Gastrocnemius medialis (tissue), 4 donors: Measurements from ENCODE around the gene PPP2R2B.

Experiments
- POLR2A ChIP-seq, 2 donors: fragments of 450-650 bp; IDR thresholded peaks; one replicate each; pipeline ENCODE4 v1.6.1; 2017; ENCODE audit warnings: antibody characterized with exemption in 2 of 2, mild to moderate bottlenecking in 2 of 2, moderate library complexity in 2 of 2
- TF ChIP-seq, protein P1 (sequence below), 5 experiments: fragments of 450-650 bp in 3 of 5; fragments of 200-600 bp in 2 of 5; sonication (generic) in 2 of 5; IDR thresholded peaks in 4 of 5; conservative IDR thresholded peaks in 1 of 5; 1 replicate in 4 of 5; 2 replicates in 1 of 5; pipeline ENCODE4 v1.5.1; 2016 to 2019; ENCODE audit warnings: antibody characterized with exemption in 5 of 5, mild to moderate bottlenecking in 3 of 5, moderate library complexity in 3 of 5

GRCh38 chr5:146818822-146819221 lies 59.7 kb downstream of the PPP2R2B start:
- TF ChIP-seq, protein P1, sequence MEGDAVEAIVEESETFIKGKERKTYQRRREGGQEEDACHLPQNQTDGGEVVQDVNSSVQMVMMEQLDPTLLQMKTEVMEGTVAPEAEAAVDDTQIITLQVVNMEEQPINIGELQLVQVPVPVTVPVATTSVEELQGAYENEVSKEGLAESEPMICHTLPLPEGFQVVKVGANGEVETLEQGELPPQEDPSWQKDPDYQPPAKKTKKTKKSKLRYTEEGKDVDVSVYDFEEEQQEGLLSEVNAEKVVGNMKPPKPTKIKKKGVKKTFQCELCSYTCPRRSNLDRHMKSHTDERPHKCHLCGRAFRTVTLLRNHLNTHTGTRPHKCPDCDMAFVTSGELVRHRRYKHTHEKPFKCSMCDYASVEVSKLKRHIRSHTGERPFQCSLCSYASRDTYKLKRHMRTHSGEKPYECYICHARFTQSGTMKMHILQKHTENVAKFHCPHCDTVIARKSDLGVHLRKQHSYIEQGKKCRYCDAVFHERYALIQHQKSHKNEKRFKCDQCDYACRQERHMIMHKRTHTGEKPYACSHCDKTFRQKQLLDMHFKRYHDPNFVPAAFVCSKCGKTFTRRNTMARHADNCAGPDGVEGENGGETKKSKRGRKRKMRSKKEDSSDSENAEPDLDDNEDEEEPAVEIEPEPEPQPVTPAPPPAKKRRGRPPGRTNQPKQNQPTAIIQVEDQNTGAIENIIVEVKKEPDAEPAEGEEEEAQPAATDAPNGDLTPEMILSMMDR (IDR thresholded peaks at IDR 0.05 in 4 of 5, conservative IDR thresholded peaks at IDR 0.05 in 1 of 5): no peak
- TF ChIP-seq POLR2A (IDR thresholded peaks at IDR 0.05): no peak
